Mesenchymal stem cell (in vitro differentiated cells and primary cell): ENCODE results near the gene COBL.

Experiments used
- DNase-seq: peaks from one replicate; pipeline ENCODE4 v3.0.0-alpha.2; 2013
- H2AFZ ChIP-seq: one replicate; pipeline ENCODE4 v1.6.1; 2013; ENCODE audit warnings: low read depth, mild to moderate bottlenecking, control low read depth, inconsistent platforms, low read length, moderate library complexity
- H2AK5ac ChIP-seq: 2 replicates; pipeline ENCODE4 v1.6.1; 2013; ENCODE audit warnings: low read length, moderate library complexity, mild to moderate bottlenecking, inconsistent platforms; ENCODE audit not compliant: severe bottlenecking
- H2BK120ac ChIP-seq: one replicate; pipeline ENCODE4 v1.6.1; 2013; ENCODE audit warnings: low read depth, mild to moderate bottlenecking, inconsistent platforms, low read length, moderate library complexity
- H2BK12ac ChIP-seq, 2 experiments: one replicate each; pipeline ENCODE4 v1.6.1; 2013; ENCODE audit warnings: inconsistent platforms in 2 of 2, low read length in 2 of 2, mild to moderate bottlenecking in 2 of 2, moderate library complexity in 2 of 2, control low read depth in 1 of 2
- H2BK15ac ChIP-seq: one replicate; pipeline ENCODE4 v1.6.1; 2013; ENCODE audit warnings: mild to moderate bottlenecking, low read depth, inconsistent platforms; ENCODE audit not compliant: poor library complexity, severe bottlenecking
- H2BK5ac ChIP-seq: 2 replicates; pipeline ENCODE4 v1.6.1; 2013; ENCODE audit warnings: low read depth, mild to moderate bottlenecking, low read length, control low read depth, inconsistent platforms; ENCODE audit not compliant: poor library complexity, severe bottlenecking
- H3K14ac ChIP-seq, 2 experiments: one replicate each; pipeline ENCODE4 v1.6.1; 2013; ENCODE audit warnings: inconsistent platforms in 2 of 2, low read length in 2 of 2, control low read depth in 1 of 2, mild to moderate bottlenecking in 1 of 2, moderate library complexity in 1 of 2
- H3K18ac ChIP-seq, 2 experiments: one replicate each; pipeline ENCODE4 v1.6.1; 2013; ENCODE audit warnings: inconsistent platforms in 2 of 2, low read length in 2 of 2, control low read depth in 1 of 2, low read depth in 1 of 2, mild to moderate bottlenecking in 1 of 2
- H3K23ac ChIP-seq, 2 experiments: one replicate each; pipeline ENCODE4 v1.6.1; 2013; ENCODE audit warnings: inconsistent platforms in 2 of 2, low read length in 2 of 2, mild to moderate bottlenecking in 2 of 2, moderate library complexity in 2 of 2, control low read depth in 1 of 2
- H3K27ac ChIP-seq: 2 replicates; pipeline ENCODE4 v1.5.1; 2013; ENCODE audit warnings: mild to moderate bottlenecking, moderate library complexity, low read length, control low read depth, inconsistent platforms; ENCODE audit not compliant: poor library complexity, severe bottlenecking
- H3K27me3 ChIP-seq, 2 experiments: 2 replicates each; pipeline versions ENCODE4 v1.6.1 to v1.7.0; 2013; ENCODE audit warnings: low read length in 2 of 2, mild to moderate bottlenecking in 2 of 2, moderate library complexity in 2 of 2, control low read depth in 1 of 2, inconsistent platforms in 1 of 2; ENCODE audit not compliant: control insufficient read depth in 1 of 2, insufficient read depth in 1 of 2
- H3K36me3 ChIP-seq, 2 experiments: 2 replicates each; pipeline versions ENCODE4 v1.6.1 to v1.7.0; 2013; ENCODE audit warnings: low read length in 2 of 2, control low read depth in 1 of 2, inconsistent platforms in 1 of 2, low read depth in 1 of 2, mild to moderate bottlenecking in 1 of 2; ENCODE audit not compliant: insufficient read depth in 2 of 2, control insufficient read depth in 1 of 2
- H3K4ac ChIP-seq, 2 experiments: one replicate each; pipeline ENCODE4 v1.6.1; 2013; ENCODE audit warnings: inconsistent platforms in 2 of 2, low read length in 2 of 2, mild to moderate bottlenecking in 2 of 2, moderate library complexity in 2 of 2, control low read depth in 1 of 2, low read depth in 1 of 2
- H3K4me1 ChIP-seq: 2 replicates; pipeline ENCODE4 v1.6.1; 2013; ENCODE audit warnings: low read depth, low read length, control low read depth; ENCODE audit not compliant: control insufficient read depth, insufficient read depth
- H3K4me2 ChIP-seq: 2 replicates; pipeline ENCODE4 v1.6.1; 2013; ENCODE audit warnings: low read length, mild to moderate bottlenecking, inconsistent platforms; ENCODE audit not compliant: poor library complexity, severe bottlenecking
- H3K4me3 ChIP-seq, 2 experiments: 2 replicates each; pipeline versions ENCODE4 v1.5.1 to v1.7.0; 2013; ENCODE audit warnings: low read length in 2 of 2, mild to moderate bottlenecking in 2 of 2, control low read depth in 1 of 2, low read depth in 1 of 2; ENCODE audit not compliant: insufficient read depth in 1 of 2
- H3K79me1 ChIP-seq: replicated peaks from 2 replicates; pipeline ENCODE4 v1.6.1; 2013; ENCODE audit warnings: mild to moderate bottlenecking, control low read depth, low read length, inconsistent platforms; ENCODE audit not compliant: poor library complexity, severe bottlenecking
- H3K9ac ChIP-seq: 2 replicates; pipeline ENCODE4 v1.7.0; 2013; ENCODE audit warnings: mild to moderate bottlenecking, low read length, moderate library complexity
- H3K9me3 ChIP-seq: 2 replicates; pipeline ENCODE4 v1.7.0; 2013; ENCODE audit warnings: mild to moderate bottlenecking, low read length; ENCODE audit not compliant: control insufficient read depth
- H4K8ac ChIP-seq: one replicate; pipeline ENCODE4 v1.6.1; 2013; ENCODE audit warnings: inconsistent platforms, mild to moderate bottlenecking, low read length, moderate library complexity
- H4K91ac ChIP-seq: one replicate; pipeline ENCODE4 v1.6.1; 2013; ENCODE audit warnings: mild to moderate bottlenecking, low read length, inconsistent platforms
- WGBS: methylation state at CpG from one replicate; pipeline ENCODE4 v1.1.7; 2013; ENCODE audit warnings: mixed read lengths; 5-methylcytosine and 5-hydroxymethylcytosine counted together

The COBL gene

DNA sequence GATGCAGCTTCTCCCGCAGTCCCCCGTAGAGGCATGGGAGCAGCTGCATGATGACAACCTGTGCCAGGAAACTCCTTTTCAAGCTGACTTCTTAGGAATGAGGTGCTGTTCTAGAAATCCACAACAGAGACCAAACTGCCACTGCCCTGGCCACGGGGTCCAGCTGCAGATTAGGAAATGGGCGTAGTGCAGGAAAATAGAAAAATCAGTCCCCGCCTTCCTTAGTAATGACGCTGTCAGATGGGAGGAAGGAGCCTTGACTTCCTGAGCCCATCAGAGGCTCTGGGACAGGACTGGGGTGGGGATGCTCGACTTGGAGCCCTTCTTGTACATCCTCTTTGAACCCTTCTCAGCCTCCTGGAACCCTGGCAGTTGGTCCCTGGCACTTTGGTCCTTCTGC lies 306.1 kb downstream of the COBL start:
- no peaks in the 10 kb centered on the region for H3K79me1 ChIP-seq

DNA sequence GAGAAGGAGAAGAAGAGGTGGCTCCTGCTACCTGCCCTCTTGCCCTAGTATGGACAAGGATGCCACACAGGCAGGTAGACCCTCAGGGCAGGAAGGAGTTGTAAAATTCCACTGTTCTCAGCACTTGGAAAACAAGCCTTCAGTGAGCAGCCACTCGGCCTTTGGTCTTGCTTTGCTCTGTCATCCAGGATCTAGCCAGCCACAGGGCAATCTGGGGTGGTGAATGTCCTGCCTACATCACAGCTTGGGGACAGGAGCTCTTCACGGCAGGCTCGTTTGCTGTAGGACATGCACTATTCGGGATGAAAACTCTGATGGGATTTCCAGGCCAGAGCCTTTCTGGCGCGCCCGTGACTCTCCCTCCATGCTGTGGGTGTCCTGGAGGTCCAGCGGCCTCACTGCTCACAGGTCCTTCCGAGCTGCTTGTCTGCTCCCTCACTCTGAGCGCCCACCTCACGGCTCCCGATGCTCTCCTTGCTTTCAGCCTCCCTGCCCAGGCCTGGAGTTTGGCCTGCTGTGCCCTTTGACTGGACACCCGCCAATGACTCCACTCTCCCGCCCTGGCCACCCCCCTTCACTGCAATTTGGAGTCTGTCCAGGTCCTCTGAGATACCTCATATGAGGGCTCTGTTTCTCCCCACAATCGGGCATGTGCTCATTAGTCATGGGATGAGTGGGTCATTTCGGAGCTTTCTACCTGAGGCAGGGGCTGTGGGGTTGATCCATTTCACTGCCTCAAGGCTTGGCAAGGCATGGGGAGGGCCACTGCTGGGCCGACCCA lies 306.7 kb downstream of the COBL start:
- H3K9me3 ChIP-seq, result no peaks in the 10 kb centered on the region
- H3K14ac ChIP-seq, result peak overlapping the region in 1 of 2 experiments; percentile 58
- H3K36me3 ChIP-seq, result no peaks in the 10 kb centered on the region
- H3K18ac ChIP-seq, result peak overlapping the region in 1 of 2 experiments; percentile 6
- DNase-seq, result no peak
- H4K8ac ChIP-seq, result no peak overlapping the region
- peaks cover 0 to 3% of the 10 kb centered on the region in 2 experiments for H3K27me3 ChIP-seq
- 88% methylated on average over 17 of the region's 17 CpGs for WGBS
- H3K27ac ChIP-seq, result no peak overlapping the region
- H3K4me2 ChIP-seq, result no peak overlapping the region
- H2AK5ac ChIP-seq, result no peak overlapping the region
- no peak overlapping the region for H4K91ac ChIP-seq
- no peak overlapping the region for H2BK5ac ChIP-seq
- peak overlapping the region in 1 of 2 experiments; percentile 31 for H3K4me3 ChIP-seq
- H2AFZ ChIP-seq, result no peak overlapping the region
- peak overlapping the region in 1 of 2 experiments; percentile 69 for H3K4ac ChIP-seq
- peaks cover 20% of the 10 kb centered on the region for H3K4me1 ChIP-seq
- H3K9ac ChIP-seq, result peak overlapping the region; percentile 72
- no peak overlapping the region for H2BK15ac ChIP-seq
- peak overlapping the region in 1 of 2 experiments; percentile 6 for H2BK12ac ChIP-seq
- no peak overlapping the region for H3K23ac ChIP-seq
- no peaks in the 10 kb centered on the region for H3K79me1 ChIP-seq
- H2BK120ac ChIP-seq, result no peak overlapping the region

More for the DNA sequence above, 306.1 kb downstream of the COBL start:
- Histone ChIP-seq H4K91ac (no peak overlapping the region), H3K9ac (peak overlapping the region; percentile 11), H3K36me3 (no peaks in the 10 kb centered on the region), H3K14ac (no peak overlapping the region), H3K4me3 (no peak overlapping the region), H3K4ac (no peak overlapping the region), H3K4me1 (peaks cover 20% of the 10 kb centered on the region), H2BK120ac (no peak overlapping the region), H3K4me2 (no peak overlapping the region), H3K18ac (peak overlapping the region in 1 of 2 experiments; percentile 6), H2AFZ (no peak overlapping the region), H3K23ac (no peak overlapping the region), H3K27ac (no peak overlapping the region), H2BK15ac (no peak overlapping the region), H2BK12ac (peak overlapping the region in 1 of 2 experiments; percentile 6), H2AK5ac (no peak overlapping the region), H3K27me3 (peaks cover 0 to 3% of the 10 kb centered on the region in 2 experiments), H3K9me3 (no peaks in the 10 kb centered on the region), H4K8ac (no peak overlapping the region), H2BK5ac (no peak overlapping the region)
- no peak for DNase-seq
- WGBS, result 80% methylated on average over 7 of the region's 7 CpGs

- Histone ChIP-seq H3K27me3 (no peaks in the 10 kb centered on the region), H4K8ac (no peak overlapping the region), H2BK120ac (no peak overlapping the region), H3K4me1 (peaks cover 20% of the 10 kb centered on the region), H3K9me3 (no peaks in the 10 kb centered on the region), H3K36me3 (no peaks in the 10 kb centered on the region), H2AK5ac (peak overlapping the region; percentile 24), H3K4ac (no peak overlapping the region), H2BK5ac (no peak overlapping the region), H3K4me3 (no peak overlapping the region), H2AFZ (no peak overlapping the region), H2BK15ac (no peak overlapping the region), H3K27ac (no peak overlapping the region), H3K4me2 (no peak overlapping the region), H3K14ac (no peak overlapping the region), H4K91ac (no peak overlapping the region), H3K79me1 (no peaks in the 10 kb centered on the region), H3K9ac (no peak overlapping the region), H3K18ac (no peak overlapping the region), H3K23ac (no peak overlapping the region), H2BK12ac (no peak overlapping the region)
- WGBS, result 92% methylated on average over 21 of the region's 21 CpGs
- DNase-seq, result no peak
Measured at GRCh38 chr7:51007551-51008505, 308.8 kb downstream of the COBL start.
